H1 (cell line): ENCODE measurements around the gene FAM181A.

Experiments used
- CHD2 ChIP-seq: IDR thresholded peaks from 2 replicates; pipeline ENCODE4 v1.6.1; 2012; ENCODE audit warnings: low read length, improper control_type of control experiment
- JUN ChIP-seq: IDR thresholded peaks from 2 replicates; pipeline ENCODE4 v1.6.1; 2011; ENCODE audit warnings: low read depth, mild to moderate bottlenecking, improper control_type of control experiment, low read length
- NRF1 ChIP-seq: IDR thresholded peaks from 2 replicates; pipeline ENCODE4 v1.6.1; 2011; ENCODE audit warnings: mild to moderate bottlenecking, low read depth, low read length, improper control_type of control experiment
- POLR2A ChIP-seq, 2 experiments: IDR thresholded peaks; 1 replicate in 1 of 2; 2 replicates in 1 of 2; pipeline ENCODE4 v1.6.1; 2011; ENCODE audit warnings: low read depth in 2 of 2, low read length in 2 of 2, mild to moderate bottlenecking in 2 of 2; ENCODE audit errors: control extremely low read depth in 1 of 2
- RFX5 ChIP-seq: IDR thresholded peaks from 2 replicates; pipeline ENCODE4 v1.6.1; 2011; ENCODE audit warnings: low read depth, low read length, improper control_type of control experiment, borderline replicate concordance
- TAF1 ChIP-seq: IDR thresholded peaks from 2 replicates; pipeline ENCODE4 v1.6.1; 2011; ENCODE audit warnings: mild to moderate bottlenecking, low read depth, low read length
- ZNF274 ChIP-seq: IDR thresholded peaks from 2 replicates; pipeline ENCODE4 v1.7.0; 2012; ENCODE audit warnings: low read length, borderline replicate concordance; ENCODE audit errors: extremely low read depth
- TF ChIP-seq, protein P1 (sequence below), 3 experiments: IDR thresholded peaks; 1 replicate in 2 of 3; 2 replicates in 1 of 3; pipeline versions ENCODE4 v1.5.1 to v1.6.1; 2011; ENCODE audit warnings: low read length in 3 of 3, mild to moderate bottlenecking in 3 of 3, inconsistent platforms in 2 of 3, low read depth in 1 of 3, moderate library complexity in 1 of 3; ENCODE audit not compliant: insufficient read depth in 1 of 3; ENCODE audit errors: control extremely low read depth in 1 of 3

DNA sequence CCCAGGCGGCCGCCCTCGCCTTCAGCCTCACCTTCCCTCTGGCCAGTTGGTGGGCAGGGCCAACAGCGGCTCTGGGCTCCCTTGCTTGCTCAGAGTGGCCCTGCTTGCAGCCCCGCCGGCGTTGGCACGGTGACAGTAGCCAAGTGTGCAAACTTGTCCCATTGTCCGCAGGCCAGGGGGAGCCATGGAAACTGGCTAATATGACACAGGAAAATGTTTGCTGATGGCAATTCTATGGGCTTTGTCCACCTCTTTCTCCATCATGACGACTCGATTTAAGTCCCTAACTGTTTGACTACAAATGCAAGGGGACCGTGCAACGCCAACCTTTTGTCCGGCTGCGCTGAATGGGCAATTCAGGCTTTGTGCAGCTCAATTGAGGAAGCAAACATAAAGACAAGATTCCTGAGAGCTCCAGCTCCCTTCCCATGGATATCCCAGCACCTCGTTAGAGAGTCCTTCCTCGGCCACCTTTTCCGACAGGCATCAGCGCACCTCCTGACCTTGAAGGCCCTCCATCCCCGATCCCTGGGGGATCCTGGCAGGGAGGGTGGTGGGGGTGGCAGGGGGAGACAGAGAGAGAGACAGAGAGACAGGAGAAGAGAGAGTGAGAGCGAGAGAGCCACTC, 785 bp upstream of the FAM181A start:
- TF ChIP-seq, protein P1, sequence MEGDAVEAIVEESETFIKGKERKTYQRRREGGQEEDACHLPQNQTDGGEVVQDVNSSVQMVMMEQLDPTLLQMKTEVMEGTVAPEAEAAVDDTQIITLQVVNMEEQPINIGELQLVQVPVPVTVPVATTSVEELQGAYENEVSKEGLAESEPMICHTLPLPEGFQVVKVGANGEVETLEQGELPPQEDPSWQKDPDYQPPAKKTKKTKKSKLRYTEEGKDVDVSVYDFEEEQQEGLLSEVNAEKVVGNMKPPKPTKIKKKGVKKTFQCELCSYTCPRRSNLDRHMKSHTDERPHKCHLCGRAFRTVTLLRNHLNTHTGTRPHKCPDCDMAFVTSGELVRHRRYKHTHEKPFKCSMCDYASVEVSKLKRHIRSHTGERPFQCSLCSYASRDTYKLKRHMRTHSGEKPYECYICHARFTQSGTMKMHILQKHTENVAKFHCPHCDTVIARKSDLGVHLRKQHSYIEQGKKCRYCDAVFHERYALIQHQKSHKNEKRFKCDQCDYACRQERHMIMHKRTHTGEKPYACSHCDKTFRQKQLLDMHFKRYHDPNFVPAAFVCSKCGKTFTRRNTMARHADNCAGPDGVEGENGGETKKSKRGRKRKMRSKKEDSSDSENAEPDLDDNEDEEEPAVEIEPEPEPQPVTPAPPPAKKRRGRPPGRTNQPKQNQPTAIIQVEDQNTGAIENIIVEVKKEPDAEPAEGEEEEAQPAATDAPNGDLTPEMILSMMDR (IDR thresholded peaks at IDR 0.05; ENCODE audit: control extremely low read depth in 1 of 3, insufficient read depth in 1 of 3, low read depth in 1 of 3, low read length in 3 of 3): no peak
- TF ChIP-seq POLR2A (IDR thresholded peaks at IDR 0.05; ENCODE audit: control extremely low read depth in 1 of 2, low read depth in 2 of 2, low read length in 2 of 2): no peak
- no peak for TF ChIP-seq CHD2
- no peak for TF ChIP-seq ZNF274
- no peak for TF ChIP-seq TAF1
- TF ChIP-seq RFX5: no peak
- TF ChIP-seq NRF1: no peak
- no peak for TF ChIP-seq JUN
